Renal pelvis (tissue), 4 donors: ENCODE results near the gene BNC1. TPM values are rescaled to one million over a fixed set of nuclear protein-coding genes. Genes with fewer than 3 reads are reported as not detected.
"Not testable (repeated sequence)": the region's sequence is repeated elsewhere in the genome, so short reads cannot be mapped to it uniquely, and the experiment has no call there.

Experiments used
- DNase-seq: peaks from one replicate; pipeline ENCODE4 v3.0.0-alpha.2; 2013
- polyA plus RNA-seq, 3 donors: library from polyadenylated mRNA; unstranded; fragments of 120-200 nt; gene quantifications; one replicate each; pipeline ENCODE4 v1.2.1, GENCODE V29; 2013; ENCODE audit not compliant: insufficient read length in 3 of 3

Gene BNC1
- polyA plus RNA-seq, 3 donors = 0.17 to 0.26 (median 0.21) TPM

DNA sequence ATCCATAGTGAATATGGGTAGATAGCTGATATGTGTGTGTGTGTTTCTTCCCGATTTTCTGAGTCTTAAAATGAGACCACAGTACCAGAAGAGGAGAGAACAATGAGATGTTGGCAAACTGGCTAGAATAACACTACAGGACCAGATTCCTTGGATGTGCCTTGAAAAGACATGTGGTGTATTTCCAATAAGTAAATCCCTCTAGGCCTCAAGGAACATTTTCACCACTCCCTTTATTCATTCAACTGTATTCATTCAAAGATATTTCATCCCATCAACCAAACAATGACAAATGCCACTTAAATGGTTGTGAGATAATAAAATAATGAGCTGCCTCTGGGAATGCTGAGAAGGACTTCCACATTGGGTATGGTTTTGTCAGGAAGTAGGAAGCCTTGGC is 8.7 kb upstream of the BNC1 start:
- DNase-seq = no peak

DNA sequence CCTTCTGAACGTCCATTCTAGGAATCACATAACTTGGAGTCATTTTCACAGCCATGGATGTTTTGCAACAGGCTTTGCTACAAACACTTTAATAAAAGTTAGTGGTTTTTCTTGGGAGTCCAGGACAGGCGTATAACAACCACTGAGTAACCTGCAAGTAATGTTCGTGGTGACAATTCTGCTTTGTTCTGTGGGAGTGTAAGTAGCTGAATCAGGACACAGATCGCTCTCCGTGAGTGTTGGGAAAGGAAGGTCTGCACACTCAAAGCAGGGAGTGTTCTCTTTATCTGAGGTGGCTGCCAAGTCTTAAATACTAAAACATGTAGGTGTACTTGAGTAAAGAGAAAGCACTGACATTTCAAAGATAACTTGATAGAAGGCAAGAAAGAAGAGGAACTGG is 7.9 kb upstream of the BNC1 start:
- DNase-seq = no peak

DNA sequence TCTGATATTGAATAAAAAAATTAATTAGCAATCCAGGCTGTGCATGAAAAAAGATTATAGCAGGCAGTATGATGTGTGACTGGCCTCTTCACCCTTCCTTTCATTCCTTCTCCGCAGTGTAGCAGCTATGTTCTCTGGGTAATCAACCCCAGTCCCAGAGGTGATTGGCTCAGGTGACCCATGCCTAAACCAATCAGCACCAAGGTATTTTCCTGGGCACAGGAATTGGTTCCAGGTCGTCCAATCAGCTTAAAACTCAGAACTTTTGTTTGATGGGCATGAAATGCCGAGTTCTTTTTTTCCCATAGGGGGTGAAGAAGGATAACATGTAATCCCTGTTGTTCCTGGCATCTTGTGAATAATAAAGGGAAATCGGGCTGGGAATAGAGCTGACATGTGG is 5.8 kb upstream of the BNC1 start:
- DNase-seq = no peak

DNA sequence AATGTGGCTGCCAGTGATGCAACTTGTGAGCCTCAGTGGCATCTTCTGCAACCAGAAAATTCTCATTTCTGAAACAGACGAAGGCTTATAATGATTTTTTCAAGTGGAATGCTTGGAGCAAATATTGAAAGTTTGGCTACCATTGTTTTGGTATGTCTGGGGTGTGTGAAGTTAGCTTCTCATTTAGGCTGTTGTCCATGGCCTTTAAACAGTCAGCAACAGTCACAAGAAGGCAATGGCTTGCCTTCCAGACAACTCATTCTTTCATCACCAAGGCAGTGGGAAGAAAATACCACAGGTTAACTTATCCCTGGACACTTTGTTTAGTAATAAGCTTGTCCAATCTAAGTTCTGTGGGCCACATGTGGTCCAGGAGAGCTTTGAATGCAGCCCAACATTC is 4.7 kb upstream of the BNC1 start:
- no peak for DNase-seq

DNA sequence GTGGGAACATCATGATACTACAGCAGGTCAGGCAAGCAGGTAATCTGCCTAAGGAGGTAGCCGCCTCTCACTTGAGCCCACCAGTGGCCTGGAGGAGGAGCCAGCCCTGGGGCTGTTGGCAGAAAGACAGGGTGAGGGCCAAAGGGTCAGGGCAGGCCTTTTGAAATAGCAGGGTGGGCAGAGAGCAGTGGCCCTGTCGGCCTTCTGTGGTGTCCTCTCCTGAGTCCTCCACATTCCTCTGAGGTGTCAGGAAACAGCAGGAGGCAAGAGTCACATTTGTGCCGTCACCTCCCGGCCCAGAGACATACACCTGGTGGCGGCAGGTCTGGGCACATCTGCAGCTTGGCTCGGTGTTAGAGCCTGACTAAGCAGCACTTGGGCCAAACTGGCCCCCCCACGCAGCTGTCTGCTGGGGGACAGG is 3.9 kb upstream of the BNC1 start:
- no peak for DNase-seq

DNA sequence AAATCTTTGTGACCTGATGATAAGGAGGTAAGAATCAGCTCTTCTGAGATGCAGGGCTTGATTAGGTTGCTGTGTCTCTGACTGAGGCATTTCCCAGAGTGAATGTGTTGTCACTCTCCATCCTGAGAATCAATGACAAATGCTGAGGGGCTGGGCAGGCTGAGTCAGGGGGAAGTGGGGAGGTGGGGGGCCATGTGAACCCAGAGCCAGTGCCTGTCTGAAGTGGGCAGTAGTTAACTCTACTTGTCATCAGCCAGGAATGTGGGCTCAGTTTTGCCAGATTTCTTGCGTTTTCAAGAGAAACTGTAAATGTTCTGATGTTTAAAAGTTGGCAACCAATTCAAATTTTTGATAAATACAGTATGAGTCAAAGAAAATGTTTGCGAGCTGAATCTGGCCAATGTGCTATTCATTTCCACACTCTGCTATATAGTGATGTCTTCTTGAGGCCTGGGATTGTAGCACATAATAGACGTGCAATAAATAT is 3.1 kb upstream of the BNC1 start:
- no peak for DNase-seq

DNA sequence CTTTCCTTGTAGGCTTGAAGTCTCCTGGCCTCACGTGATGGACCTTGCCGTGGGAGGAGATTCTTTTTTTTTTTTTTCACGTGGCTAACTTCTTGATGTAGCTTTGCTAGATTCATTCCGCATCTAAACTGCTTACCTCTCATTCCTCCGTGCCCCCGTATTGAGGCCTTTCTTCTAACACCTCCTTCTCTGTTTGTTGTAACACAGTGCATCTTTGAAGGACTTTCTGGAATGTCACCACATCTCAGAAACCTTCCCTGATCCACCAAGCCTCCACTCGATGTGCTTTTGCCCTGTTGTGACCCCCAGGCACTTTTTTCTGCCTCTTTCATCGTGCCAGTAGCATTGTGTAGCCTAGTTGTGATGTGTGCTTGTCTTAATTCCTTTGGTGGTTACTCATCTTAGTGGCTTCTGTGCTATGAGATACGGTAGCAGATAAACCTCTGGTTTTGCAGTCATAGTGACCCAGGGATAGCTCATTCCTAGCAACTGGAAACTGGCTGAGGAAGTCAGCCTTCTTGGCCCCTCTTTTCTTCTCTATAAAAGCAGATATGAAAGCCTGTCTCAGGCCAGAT is 1.6 kb upstream of the BNC1 start:
- DNase-seq = no peak

DNA sequence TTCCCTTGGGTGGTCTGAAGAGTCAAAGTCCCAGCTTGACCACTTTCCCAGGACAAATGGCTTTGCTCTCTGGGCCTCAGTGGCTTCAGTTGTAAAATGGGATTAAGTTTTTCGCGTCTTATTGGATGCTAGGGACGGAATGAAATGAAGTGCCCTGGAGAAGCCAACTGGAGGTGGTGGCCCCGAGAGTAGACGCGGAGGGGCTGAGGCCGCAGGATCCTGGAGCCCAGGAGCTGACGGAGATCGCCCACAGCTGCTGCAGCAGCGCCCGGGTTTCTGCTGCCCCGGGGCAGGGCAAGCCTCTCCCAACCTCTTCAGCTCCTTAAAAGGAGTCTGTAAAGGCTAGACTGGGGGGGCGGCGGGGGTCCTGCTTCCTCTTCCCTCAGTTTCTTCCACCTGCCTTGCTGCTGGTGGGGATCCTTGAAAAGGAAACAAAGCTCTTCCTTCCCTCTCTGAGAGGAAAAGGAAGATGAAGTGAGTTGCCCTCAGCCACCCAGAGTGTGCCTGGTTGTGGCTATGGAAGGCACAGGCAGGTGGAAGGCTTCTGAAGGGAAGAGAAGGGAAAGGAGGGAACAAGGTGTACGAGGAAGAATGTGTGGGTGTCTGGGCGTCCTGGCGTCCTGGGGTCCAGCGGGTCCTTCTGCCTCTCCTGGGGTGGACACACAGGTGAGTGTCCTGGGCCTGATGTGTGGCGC is 967 bp upstream of the BNC1 start:
- no peak for DNase-seq

DNA sequence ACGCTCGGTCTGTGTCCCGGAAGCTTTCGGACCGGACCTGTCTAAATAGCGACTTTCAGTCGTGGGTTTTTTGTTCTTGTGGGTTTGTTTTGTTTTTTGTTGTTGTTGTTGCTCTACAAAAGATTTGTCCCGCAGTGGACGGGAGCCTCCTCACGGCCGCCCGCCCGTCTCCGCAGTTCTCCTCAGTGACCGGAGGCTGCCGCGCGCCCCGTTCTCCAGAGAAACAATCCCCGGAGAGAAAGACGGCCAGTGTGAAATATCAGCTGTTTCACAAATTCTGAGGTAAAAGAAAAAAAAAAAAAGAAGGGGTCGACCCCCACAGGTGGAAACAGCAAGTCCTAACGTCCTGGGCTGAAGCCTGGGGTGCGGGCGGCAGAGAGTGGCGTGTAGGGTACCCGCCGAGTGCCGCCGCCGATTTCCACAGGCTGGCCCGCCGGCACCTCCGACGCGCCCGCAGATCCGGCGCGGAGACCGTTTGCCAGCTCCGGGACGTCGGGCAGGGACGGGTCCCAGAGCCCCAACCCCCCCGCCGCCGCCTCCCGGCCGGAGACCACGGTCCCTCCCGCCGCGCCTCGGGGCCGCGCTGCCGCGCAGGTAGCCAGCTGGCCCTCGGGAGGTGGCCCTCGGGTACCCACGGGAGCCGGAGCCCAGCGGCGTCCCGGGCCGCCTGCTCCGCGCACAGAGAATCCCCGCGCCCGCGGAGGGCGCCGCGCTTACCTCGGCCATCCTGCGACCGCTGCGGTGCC is 478 bp downstream of the BNC1 start:
- DNase-seq = no peak

DNA sequence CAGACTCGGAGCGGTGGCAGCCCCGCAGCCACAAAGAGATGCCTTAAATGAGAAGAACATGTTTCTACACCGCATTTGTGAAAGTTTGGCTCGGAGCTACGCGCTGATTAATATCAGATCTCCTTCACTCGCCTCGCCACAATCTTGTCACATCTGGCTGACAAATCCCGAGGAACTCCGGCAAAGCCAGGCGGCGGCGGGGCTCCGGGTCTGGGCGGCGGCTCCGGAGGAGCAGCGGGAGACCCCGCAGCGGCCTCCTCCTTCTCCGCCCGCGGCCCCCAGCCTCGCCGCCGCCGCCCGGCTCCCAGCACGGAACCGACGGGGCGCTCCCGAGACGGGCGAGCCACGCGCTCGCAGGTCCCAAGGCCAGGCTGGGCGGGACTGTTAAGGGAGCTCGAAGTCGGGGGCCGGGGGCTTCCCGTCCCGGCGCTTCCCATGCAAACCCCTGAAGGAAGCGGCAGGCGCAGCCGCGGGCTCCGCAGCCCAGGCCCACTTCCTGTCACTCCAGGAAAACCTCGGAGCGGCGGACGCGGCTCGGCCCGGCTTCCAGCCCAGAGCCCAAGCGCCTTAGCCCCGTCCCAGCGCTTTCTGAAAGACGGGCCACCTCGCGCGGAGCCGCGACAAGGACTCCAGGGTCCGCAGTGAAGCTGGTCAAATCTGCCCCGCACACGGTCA is 1.2 kb downstream of the BNC1 start:
- no peak for DNase-seq

DNA sequence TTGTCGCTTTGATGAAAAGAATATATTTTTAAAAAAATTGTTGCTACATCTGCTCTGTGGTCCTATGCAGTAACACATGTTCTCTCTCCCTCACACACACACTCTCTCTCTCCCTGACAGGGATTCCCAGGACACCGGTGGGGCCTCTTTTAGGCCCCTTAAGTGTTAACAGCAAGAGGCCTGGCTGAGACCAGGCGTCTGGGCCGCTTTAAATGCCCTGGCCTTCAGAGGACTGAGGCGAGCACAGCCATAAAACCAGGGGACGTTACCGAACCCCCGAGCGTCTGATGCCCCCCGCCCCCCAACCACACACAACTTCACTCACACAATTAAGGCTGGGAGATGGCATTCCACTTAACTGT is 1.7 kb downstream of the BNC1 start:
- no peak for DNase-seq

DNA sequence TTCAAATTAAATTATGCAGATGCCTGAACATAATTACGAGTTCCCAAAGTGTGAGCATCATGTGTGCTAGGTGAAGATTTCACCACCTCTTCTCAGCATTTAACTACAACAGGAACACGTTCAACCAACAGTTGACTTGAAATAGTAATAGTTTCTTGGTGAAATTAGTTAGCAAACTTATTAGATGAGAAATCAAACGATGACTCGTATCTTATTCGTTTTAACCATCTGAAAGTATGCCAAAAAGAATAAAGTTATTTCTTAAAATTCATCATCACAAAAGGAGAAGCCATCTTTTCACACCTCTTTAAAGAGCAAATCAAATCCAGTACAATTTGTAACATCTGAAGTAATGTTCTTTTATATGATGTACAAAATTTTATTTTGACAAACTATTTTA is 2.3 kb downstream of the BNC1 start:
- no peak for DNase-seq

DNA sequence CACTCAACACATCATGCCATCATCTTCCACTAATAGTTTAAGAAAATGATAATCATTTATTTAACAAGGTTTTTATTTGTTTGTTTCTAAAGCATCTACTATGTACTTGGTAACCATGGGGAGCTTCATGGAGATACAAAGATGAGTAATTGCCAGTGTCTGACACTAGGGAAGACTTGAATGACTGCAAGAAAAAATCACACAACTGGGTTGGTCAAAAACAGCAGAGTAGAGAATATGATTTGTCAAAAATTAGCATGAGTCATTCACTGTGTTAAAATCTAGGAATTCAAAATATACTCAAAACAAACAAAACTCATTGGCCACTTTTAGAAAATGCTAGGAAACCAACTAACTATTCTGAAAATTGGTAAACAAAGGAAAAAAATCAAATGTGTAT is 6.3 kb downstream of the BNC1 start:
- DNase-seq = no peak

DNA sequence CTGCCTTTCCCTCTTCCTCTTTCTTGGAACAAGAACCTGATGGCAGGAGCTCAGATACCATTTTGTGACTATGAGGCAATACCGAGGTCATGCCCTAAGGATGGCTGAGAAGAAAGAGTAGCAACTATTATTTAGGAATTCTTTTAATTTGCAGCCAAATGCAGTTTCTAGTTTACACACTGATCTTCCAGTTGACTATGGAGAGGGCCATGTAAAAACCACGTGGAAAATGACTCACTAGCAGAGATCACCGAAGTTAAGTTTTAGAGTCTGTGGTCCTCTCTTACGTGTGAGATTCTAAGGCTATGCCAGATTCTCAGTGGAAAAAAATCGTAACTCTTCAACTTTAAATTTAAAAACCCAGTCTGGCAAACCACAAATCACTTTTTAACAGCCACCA is 7.8 kb downstream of the BNC1 start:
- DNase-seq = no peak

DNA sequence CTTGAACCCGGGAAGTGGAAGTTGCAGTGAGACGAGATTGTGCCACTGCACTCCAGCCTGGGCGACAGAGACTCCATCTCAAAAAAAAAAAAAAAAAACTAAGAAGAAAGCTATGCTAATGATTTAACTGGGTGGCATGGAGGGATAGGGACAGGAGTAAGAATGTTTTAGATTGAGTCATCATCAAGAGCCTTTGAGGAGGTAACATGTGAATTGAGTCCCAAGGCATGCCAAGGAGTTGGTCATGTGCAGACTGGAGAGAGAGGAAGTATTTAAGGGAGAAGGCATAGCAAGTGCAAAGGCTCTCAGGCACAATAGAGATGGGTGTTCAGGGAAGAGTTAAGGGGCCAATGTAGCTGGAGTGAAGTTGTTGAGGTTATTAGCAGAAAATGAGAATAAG is 9.1 kb downstream of the BNC1 start:
- no peak for DNase-seq

DNA sequence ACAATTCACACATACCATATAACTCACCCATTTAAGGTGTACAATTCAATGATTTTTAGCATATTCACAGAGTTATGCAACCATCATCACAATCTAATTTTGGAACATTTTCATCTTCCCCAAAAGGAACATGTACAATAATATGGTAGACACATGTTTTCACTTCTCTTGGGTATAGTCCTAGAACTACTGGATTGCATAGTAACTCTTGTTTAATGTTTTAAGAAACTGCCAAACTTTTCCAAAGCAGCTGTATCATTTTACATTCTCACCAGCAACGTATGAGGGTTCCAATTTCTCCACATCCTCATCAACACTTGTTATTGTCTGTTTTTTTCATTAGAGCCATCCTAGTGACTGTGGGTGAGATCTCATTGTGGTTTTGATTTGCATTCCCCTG is 14.3 kb downstream of the BNC1 start:
- no peak for DNase-seq

DNA sequence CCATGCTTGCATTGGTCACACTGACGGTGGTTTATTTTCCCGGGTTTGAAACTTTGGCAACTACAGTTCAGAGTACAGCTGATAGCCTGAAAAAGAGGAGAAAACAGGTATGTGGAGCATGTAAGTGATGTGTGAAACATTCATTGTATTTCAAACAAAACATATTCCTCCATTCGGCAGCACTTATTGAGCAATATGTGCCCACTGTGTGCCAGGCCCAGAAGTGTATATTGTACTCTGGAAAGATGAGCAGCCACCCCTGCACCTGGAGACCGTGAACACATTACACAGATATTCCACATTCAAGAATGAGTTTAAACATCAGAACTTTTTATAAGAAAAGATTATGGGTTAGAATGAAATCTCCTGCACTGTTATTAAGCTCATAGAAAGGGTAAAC is 16.3 kb downstream of the BNC1 start:
- no peak for DNase-seq

DNA sequence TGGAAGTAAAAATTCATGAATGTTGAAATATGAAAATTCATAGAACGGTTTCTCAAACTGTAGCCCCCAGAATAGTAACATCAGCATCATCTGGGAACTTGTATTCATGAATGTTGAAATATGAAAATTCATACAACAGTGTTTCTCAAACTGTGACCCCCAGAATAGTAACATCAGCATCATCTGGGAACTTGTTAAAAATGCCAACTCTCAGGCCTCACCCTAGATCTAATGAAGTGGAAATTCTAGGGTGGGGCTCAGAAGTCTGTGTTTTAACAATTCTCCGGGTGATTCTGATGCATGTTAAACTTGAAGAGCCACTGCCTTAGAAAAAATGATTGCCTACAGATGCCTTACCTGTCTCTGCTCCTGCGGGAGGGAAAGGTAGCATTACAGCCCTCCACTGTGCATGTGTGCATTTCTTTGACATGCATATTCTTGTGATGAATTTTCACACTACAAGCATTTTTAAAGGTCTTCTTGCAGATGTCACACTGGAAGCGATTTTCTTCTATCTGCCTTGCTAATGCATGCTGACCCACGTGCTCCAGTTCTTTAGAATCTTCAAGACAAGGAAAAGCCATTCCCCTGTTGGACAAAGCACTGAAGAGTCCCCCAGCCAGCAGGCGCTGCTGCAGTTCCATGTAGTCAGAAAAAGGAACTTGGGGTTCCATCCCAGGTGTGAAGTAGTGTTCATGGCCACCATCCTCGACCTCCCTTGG is 21.7 kb downstream of the BNC1 start:
- no peak for DNase-seq

DNA sequence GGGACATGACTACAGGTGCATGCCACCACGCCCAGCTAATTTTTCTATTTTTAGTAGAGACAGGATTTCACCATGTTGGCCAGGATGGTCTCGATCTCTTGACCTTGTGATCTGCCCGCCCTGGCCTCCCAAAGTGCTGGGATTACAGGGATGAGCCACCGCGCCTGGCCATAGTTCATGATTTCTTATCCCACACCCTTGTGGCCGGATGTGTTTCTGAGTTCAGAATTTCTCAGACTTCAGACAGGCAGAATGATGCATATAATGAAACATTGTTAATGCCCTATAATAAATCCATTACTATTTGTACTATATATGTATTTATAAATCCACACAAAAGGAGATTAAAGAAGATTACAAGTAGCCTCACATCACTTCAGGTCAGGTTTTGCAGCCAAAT is 22.3 kb downstream of the BNC1 start:
- not testable (repeated sequence) for DNase-seq

DNA sequence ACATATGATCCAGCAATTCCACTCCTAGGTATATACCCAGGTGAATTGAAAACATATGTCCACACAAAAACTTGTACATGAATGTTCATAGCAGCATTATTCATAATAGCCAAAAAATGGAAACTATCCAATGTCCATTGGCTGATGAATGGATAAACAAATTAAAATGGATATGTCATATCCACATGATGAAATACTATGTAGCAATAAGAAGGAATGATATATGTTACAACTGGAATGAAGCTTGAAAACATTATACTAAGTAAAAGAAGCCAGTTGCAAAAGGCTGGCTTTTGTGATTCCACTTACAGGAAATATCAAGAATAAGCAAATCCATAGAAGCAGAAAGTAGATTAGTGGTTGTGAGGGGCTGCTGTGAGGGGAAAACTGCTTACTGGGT is 33.7 kb downstream of the BNC1 start:
- no peak for DNase-seq

DNA sequence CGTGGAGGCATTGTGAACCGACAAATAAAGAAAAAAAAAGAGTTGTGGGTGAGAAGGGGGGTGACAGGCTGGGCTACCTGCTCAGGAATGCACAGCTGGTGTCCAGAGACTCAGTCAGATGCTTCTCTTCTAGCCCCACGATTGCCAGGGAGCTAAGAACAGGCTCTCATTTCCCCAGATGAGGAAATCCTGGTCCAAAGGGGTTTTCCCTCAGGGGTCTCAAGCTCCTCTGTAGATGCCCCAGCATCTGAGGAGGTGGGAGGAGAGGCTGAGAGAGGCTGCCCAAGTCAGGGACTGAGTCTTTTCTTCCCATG is 35.5 kb downstream of the BNC1 start:
- no peak for DNase-seq
